Stimulated activated CD8-positive, alpha-beta memory T cell treated with anti-CD3 and anti-CD28 coated beads, Interleukin-4, amount 100 ng/mL, for 48 hours (primary cell): Measurements from ENCODE around the gene OS9.
A peak's percentile ranks its signal among the peaks of the same experiment; 100 is the strongest.

Experiments
- DNase-seq: peaks from one replicate; pipeline ENCODE4 v3.0.0-alpha.2; 2020

OS9 gene

DNA sequence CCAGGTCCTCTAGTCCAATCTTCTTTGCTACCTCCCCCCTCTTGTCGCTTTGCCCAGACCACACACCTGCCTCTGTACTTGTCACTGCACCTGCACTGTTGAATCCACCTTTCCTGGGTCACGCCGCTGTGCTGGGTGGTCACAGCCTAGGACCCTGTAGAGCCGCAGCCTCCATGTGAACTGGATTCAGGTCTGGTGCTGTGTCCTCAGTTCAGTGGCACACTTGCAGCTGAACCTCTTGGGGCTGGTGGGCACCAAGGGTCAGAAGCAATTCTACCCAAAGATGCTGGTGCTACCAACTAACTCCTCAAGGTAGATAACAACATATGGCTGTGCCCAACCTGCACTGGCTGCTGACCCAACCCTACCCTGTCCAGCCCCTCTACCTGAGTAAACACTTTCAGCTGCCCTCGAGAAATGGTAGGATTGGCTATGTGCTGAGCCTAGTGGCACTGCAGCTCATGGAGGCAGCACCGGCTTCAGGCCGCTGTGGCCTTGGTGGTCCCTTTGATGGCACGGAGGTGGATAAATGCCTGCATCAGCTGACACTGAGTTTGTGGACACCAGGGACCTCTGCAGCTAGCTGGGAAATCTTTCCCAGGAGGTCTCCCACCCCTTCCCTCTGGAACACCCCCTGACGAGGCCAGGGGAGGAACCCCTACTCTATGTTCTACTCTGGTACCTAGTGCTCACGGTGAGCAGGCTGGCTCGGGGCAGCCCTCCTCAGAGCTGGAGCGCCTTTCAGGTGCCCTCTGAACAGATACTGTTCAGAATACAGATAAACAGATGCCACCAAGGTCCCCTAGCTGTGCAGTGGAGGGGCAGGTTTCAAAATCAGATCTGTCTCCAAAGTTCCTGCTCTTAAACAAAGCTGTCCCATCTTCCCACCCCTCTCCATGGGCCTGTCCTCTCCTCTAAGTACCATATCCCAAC, 30.3 kb downstream of the OS9 start:
- peak; percentile 23 for DNase-seq

DNA sequence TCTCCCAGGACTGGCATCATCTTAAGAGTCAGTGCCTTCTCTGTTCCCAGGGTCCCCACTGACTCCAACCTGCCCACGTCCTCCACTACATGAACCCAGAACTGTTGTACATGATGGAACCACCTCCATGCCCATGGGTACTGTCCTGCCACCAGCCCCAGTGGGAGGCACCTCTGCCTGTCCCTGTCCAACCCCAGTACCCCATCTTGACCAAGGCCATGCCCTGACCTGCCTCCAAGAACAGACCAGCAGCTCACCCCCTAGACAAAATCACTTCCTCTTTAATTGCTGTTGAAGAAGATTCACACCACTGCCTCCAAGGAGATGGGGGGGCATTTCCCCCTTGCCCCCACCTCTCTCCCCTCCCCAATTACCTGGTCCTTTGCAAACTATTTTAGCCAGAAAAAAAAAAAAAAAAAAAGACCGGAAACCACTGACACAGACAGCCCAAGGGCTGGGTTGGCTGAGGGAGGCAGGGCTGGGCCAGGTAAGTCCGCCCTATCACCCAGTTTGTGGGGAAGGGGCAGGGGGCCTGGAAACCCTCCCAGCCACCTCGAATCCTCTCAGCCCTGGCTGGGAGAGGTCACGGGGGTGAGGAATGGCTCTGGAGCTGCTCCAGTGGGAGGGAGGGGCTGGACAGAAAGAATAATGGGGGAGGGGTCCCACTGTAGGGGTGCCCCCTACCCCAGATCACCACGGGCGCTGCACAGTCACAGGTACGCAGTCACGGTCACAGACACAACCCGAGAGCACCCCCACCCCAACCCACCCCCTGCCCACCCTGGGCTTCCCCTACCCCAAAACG, 31.2 kb downstream of the OS9 start:
- DNase-seq, result peak; percentile 21

DNA sequence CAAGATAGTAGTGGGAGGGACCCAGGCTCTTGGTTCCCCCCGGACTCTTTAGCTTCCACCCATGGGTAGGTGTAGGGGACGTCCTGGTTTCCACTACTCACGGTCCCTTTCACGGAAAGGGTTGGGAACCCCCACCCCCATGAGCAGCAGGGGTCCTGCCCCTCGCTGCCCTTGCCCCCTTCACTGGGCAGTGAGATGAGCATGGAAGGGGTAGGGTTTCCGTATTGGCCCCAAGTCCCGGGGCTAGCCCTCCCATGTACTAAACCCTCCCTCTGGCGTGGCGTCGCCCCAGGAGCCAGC, 31.9 kb downstream of the OS9 start:
- no peak for DNase-seq

DNA sequence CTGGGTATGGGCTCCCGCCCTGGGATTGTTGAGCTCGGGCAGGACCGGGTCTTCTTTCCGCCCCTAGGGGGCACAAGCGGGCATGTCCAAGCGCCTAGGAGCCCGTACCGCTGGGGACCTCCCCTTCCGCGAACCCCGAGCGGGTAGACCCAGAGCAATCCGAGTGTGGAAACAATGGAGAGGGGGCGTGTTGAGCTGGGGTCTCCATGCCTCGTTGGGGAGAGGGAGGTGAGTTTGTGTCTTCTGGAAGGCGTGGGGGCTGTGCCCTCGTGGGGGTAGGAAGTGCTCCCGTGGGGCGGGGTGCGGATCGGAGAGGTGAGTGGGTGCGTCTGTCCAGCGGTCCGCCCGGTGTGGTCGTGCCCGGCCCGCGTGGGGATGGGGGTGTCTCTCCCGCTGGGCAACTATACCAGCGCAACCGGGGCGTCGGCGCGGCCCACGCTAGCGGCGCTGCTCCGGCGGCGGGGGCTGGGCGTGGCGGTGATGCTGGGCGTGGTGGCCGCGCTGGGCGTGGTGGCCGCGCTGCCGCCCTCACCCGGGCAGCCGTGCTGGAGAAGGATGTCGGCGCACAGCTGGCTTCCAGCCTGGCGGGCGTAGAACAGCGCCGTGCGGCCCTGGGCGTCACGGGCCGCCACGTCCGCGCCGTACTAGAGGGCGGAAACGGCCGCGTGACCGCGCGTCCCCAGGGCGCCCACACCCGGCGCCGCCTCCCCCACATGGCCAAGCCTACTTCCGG, 32.4 kb downstream of the OS9 start:
- DNase-seq, result peak; percentile 52

DNA sequence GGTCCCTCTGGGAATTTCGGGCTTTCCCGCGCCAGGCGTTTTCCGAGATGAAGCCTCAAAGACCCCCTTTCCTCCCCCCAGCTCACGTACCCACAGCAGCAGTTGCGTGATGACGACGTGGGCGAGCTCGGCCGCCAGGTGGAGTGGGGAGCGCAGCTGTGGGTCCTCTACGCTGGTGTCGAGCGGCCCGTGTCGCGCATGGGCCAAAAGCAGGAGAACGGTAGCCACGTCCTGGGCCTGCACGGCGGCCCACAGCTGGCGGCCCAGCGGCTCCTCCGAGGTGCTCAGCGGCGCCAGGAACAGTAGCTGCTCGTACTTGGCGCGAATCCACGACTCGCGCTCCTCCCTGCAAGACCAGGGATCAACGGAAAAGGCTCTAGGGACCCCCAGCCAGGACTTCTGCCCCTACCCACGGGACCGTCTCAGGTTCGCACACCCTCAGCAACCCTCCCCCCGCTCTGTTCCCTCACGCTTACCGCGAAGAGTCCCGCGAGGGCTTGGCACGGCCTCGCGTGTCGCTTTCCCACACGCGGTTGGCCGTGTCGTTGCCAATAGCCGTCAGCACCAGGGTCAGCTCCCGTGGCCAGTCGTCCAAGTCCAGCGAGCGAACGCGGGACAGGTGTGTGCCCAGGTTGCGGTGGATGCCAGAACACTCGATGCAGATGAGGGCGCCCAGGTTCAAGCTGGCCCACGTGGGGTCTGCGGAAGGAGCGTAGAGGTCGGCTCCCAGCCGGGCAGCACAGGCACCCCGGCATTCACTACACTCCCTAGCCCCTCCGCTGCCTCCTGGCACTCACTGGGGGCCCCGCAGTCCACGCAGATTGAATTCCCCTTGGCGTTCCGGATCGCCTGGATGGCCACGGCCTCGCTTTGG, 33.2 kb downstream of the OS9 start:
- peak; percentile 14 for DNase-seq

DNA sequence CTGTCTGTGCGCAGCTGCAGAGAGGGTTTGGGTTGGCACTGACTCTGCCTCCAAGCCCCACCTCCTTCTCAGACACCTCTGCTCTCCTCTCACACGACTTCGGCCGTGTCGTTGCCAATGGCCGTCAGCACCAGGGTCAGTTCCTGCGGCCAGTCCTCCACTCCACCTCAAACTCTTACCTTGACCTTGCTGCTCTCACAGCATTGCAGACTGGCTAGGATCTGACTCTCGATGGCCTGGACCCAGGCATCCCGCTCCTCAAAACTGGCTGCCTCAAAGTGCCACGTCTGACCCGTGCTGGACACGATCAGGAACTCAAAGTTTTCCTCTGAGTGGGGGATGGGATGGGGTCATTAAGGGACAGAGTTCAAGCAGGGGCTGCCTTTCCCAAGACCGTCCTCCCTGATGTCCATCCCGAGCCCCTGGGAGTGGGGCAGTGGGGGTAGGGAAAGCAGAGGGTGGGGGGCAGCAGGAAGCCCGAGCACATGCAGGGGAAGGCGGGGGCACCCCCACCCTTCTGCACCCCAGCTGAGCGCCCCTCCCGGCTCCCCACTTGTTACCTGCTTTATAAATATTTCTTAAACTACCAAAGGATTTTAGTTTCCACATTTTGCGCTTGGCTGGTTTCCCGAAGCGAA, 33.9 kb downstream of the OS9 start:
- DNase-seq, result peak; percentile 16

DNA sequence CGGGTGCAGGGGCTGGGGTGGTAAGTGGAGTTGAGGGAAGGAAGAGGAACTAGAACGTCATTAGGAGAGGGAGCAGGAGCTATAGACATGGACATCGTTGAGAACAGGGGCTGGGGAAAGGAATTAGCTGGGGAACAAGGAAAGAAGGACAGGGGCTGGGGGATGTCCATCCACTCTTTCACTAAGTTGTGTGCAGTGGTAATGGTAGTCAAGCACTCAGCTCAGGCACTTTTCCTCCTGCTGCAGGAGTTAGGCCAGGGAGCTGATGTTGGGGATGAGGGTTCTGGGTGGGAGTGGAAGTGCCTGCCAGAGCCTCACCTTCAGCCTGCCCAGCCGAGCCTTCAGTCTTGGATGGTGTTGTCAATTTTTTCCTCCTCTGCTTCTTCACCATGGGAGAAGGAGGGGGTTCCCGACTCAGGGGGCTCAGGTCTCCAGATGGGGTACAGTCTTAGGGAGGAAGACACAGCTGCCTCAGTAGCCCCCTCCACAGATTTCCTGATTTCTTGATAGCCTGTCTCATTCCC, 35.5 kb downstream of the OS9 start:
- no peak for DNase-seq

DNA sequence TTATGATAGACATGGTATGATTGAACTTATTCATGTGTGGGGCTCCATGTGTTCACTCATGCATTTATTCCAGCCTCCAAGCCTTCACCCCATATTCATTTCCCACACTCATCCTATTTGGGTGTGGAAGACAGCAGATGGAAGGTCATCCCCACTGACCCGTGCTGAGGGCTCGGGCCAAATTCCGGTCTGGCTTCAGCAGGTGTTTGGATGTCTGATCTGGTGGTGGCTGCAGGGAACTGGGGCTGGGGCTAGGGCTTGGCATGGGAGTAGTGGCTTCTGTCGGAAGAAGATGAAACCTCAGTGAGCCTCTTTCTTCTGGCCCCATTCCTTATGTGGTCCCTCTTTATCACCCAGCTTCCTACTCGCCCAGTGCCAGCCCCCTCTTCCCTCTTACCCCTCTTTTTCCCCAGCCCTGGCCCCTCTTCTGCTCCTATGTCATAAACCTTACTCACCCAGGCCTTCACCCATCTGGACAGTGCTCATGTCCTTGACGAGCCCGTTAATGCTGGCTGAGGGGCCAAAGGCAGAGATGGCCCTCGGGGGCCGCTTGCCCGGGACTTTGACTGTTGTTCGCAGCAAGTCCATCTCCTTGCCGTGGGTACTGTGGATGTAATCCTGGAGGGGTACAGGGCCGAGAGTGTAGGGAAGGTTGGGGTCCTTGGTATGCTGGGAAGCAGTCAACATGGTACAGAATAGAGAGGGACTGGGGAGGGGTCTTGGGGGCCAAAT, 36.6 kb downstream of the OS9 start:
- DNase-seq, result no peak

DNA sequence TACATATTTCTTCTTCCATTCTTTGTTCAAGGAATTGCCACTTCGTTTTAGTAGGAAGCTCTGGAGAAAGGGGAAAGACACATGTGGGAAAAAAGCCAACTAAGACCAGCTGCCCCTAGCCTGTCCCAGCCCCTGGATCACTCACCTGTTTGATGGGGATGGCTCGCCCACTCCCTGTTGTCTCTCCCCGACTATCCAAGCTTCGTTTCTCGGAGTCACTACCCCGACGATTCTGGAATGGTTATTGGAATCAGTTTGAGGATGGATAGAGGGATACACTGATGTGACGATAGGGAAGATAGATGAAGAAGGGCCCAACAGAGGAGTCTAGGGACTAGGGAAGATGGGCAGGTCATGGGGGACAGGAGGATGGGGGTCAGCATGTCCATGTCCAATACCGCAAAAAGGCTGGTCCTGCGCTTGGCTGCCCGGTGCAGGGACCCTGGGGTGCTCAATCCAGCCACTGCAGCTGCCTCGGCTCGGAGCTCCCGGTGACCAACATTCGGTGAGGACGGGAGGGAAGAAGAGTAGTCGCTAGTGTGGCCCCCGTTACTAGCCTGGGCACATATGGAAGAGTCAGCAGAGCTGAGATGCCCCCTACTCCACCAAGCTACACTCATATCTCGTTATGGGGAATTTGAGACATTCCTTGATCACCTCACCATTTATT, 37.6 kb downstream of the OS9 start:
- DNase-seq, result no peak

DNA sequence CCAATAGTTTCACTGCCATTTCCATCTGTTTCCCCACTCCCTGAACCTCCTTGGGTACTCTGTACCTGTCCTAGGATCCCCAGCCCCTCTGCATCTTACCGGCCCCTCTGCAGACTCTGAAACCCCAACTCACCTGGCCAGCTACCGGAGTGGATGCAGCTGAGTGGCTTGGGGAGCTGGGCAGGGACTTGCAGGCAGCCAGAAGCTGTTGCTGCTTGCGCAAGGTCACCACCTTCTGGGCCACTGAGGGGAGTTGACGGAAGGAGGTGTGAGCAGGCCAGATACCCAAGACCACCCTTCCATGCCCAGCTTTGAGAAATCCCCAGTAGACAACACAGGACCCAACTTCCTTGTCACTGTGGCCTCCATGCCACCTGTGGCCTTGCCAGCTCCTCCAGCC, 38.3 kb downstream of the OS9 start:
- DNase-seq, result no peak

DNA sequence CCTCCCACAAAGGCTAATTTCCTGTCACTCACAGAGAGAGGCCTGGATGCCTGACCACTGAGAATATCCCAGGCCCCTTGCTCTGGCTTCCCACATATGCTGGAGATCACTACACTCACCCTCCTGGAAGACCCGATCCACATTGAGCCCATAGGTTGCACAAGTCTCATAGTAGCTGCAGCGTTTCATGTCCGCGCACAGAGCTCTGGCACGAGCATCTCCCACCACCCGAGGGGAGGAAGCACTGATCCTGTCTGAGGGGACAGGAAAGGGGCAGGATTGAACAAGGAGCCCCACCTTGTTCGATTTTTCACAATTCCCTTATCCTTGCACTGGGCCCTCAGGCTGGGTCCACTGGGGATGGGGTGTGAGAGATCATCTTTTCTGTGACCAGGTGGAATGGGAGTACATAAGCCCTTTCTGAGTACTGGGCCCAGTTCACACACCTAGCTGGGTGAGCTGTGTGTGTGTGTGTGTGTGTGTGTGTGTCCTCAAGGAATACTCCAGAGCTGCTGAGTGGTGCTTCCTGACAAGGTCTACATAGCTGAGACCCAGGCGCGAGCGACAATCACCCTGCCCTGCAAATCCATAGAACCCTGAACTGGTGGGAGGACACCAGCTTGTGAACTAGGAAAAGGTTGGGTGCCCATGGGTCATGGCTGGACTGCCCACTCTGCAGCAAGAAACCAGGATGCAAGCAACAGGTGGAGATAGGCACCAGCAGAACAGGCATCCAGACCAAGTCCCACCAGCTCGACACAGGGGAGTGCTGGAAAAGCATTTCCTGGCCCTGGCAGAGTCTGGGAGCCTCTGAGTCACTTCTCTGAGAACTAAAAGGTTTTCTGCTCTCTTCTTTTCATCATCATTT, 39.0 kb downstream of the OS9 start:
- DNase-seq, result no peak

DNA sequence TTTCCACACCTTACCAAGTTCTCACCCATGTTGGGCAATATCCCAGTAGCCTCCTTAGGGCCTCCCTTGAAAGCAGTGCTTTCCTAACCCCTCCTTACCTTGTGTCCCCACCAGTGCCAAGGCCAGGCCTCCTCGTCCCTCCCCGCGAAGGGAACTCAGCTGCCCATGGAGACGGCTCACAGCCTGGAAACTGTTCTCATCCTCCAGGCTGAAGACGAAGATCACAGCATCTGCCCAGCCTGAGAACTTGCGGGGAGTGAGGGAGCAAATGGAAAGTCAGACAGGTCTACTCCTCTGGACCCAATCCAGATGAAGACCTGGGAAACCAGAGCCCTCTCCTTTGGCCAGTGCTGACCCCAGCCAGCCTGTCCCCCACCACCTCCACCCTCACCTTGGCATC, 40.0 kb downstream of the OS9 start:
- DNase-seq, result no peak

DNA sequence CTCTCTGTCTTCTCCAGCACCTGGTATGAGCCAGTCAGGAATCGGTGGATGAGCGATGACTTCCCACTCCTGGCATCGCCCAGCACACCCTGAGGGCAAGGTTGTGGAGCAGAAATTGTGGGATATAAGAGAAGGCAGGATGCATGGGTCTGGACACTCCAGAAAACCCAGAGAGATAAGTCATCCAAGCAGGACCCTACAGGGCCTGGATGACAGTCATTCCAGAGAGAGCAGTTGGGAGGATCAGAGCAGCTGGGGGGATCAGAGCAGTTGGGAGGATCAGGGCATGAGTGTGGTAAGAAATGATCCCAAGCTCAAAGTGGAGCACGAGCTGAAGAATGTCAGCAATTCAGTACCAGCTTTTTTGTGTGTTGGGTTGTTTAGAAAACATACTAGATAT, 40.7 kb downstream of the OS9 start:
- DNase-seq, result no peak

DNA sequence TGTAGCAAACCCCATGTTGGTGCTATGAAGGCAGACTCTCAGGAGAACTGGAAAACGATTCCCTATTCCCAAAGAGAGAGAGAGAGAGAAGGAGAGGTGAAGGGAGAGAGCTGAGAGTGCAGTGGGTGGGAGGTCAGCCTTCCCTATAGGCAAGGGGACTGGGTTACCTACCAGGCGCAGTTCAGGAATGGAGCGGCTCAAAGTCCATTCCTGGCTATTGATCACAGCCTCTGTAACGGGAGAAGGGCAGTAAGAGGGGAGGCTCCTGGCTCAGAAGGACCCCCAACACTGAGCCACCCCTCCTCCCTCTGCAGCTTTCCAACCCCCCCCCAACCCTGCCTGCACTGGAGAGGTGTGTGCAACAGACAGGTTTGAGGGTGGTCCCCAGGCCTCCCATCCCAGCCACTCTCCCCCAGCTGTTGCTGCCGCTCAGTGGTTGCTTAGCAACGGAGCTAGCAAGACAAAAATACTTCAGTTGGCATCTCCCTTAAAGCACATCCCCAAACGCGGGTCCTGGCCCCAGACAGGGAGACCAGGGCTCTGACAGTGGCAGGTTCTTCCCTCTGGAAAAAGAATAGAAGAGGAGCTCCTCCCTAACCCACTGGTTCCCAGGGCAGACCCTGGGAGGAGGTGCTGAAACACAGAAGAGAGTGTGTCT, 41.4 kb downstream of the OS9 start:
- no peak for DNase-seq

DNA sequence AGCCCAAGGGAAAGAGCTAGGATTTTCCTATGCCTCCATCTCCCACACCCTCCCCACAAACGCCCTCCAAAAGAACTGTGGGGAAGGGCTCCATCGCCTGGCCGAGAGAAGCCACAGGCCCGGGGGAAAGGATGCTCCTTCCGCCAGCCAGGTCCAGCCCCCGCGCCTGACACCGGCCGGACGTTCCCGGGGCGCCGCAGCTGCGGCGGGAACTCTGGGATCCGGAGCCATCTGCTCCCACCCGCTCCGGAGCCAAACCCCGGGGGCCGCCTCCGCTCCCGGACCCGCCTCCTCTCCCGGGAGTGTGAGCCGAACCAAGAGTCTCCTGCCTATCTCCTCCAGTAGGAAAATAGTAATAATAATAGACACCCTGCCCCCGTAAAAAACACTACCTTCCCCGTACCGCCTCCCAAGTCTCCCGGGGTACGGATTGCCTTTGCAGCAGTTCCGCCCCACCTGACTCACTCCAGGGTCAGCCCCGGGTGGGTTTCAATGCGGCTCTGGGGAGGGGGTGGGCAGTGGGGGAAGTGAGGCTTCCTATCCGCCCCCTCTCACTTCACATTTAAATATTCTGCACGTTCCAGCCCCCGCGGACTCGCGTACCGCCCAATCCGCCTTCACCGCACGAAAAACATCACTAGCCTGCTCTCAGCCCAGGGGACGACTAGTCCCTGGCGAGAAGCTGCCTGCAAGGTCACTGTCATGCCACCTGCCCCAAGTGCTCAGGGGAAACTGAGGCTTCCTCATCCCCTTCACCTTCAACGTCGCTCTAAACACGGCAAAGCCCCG, 42.2 kb downstream of the OS9 start:
- DNase-seq, result no peak

DNA sequence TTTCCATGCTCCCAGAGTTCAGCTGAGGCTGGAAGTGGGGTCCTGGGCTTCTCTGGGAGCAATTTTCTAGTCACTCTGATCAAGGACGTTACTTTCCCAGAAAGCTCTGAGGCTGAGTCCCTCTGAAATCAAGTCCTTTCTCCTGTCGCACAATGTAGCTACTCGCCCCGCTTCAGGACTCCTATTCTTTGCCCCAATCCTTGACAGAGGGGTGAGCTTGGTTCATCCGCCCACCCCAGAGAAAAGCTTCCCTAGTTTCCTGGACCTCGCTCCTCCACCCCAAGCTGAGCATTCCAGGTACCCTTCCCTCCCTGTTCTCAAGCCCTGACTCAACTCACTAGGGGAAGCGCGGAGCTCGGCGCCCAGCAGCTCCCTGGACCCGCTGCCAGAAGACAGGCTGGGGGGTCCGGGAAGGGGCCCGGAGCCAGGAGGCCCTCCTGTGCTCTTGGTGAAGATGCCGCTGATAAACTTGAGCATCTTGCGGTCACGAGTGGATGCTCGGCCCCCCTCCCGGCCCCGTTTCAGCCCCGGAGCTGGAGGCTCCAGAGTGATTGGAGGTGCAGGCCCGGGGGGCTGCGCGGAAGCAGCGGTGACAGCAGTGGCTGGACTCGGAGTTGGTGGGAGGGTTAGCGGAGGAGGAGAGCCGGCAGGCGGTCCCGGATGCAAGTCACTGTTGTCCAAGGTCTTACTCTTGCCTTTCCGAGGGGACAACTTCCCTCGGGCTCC, 43.0 kb downstream of the OS9 start:
- DNase-seq, result no peak
